HG02642 (cell line): Measurements from ENCODE around the gene RASSF3.
"Not testable (repeated sequence)": the region's sequence is repeated elsewhere in the genome, so short reads cannot be mapped to it uniquely, and the experiment has no call there.

Experiments
- ATAC-seq: cut with Tn5 transposase; IDR thresholded peaks from one replicate; pipeline ENCODE4 v1.9.1; 2021; ENCODE audit warnings: mild to moderate bottlenecking; ENCODE audit not compliant: unreplicated experiment, poor library complexity

RASSF3 gene

DNA sequence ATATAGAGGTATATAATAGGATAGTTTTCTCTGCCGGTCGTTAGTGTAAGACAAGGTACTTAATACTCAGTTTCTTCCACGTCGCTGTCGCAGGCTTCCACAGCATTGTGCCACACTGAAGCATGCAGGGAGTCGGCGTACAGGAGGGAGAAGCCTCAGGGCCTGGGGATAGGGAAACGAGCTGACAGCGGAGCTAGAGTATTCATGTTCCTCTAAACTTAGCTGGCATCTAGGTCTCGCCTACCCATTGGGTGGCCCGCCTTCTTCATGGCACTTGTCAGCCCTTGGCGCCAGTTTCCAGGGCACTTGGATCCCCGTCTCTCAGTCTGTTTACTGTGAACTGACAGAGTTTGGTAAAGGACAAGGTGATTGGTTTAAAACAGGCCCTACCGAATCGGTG lies 75.3 kb downstream of the RASSF3 start:
- ATAC-seq: no peak

DNA sequence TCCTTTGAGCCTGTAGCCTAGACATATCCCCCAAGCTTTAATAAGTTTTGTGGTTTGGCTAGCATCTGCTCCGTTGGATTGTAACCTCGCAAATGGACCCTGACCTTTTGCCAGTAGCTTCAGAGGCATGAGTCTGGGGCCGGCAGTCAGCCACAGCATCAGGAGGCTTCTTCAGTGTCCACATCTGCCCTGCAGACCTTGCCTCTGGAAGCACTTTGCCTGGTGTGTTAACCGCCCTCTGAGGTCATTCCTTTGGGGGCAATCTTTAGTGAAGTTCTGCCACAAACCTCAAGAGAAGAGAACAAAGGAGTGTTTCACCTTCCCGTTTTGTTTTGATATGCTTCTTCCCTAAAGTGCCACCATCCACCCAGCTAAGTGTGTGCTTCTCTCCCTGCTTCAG lies 77.5 kb downstream of the RASSF3 start:
- no peak for ATAC-seq

DNA sequence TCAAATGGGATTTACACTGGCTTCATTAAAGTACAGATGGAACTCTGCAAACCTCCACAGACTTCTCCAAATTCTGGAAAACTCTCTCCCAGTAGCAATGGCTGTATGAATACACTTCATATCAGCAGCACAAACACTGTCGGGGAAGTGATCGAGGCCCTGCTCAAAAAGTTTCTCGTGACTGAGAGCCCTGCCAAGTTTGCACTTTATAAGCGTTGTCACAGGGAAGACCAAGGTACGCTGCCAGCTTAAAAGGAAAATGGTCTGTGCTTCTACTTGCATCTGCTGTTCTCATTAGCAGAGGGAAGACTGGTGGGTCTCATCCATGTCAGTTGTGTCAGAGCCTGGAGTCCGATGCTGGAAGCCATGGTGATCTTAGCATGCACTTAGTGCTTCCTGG lies 77.9 kb downstream of the RASSF3 start:
- no peak for ATAC-seq

DNA sequence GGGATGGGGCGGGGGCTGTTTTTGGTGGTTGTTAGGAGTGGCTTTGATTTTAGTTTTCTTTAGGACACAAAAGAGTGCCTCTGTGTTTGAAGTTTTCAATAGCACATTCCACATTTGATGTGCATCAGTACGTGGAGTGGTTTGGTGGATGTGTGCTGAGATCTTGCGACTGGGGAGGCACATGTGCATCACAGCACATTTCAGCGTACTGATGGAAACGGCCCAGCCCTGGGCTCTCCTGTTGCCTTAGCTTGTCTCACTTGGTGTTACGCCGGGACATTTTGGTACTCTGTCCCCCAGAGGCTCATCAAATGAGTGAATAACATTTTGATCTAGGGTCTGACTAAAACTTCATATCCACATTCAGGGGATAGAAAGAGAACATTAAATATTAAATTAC lies 78.4 kb downstream of the RASSF3 start:
- ATAC-seq: no peak

DNA sequence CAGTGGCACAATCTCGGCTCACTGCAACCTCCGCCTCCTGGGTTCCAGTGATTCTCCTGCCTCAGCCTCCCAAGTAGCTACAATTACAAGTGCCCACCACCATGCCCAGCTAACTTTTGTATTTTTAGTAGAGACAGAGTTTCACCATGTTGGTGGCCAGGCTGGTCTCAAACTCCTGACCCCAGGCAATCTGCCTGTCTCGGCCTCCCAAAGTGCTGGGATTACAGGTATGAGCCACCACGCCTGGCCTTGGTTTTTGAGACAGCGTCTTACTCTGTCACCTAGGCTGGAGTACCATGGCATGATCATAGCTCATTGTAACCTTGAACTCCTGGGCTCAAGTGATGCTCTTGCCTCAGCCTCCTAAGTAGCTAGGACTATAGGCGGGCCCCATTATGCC lies 79.9 kb downstream of the RASSF3 start:
- not testable (repeated sequence) for ATAC-seq

DNA sequence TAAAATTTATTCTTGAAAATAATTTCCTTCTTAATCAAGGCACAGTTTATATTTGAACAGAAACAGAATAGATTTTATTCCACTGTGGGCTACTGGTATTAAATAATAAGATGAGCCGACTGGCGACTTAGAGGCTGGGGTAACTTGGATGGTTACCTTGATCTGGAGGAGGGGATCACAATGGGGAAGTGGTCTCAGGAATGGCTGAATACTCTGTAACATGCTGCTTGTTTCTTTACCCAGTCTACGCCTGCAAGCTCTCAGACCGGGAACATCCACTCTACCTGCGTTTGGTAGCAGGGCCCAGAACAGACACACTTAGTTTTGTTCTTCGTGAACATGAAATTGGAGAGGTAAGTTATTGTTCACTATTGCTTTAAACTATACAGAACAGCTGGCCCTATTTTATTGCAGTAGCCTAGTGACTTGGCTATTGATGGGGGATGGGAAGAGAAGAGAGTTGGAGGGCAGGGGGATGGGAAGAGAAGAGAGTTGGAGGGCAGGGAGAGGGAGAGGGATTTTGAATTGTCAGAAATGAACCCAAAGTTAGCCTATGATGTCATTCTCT lies 81.0 kb downstream of the RASSF3 start:
- ATAC-seq: no peak

DNA sequence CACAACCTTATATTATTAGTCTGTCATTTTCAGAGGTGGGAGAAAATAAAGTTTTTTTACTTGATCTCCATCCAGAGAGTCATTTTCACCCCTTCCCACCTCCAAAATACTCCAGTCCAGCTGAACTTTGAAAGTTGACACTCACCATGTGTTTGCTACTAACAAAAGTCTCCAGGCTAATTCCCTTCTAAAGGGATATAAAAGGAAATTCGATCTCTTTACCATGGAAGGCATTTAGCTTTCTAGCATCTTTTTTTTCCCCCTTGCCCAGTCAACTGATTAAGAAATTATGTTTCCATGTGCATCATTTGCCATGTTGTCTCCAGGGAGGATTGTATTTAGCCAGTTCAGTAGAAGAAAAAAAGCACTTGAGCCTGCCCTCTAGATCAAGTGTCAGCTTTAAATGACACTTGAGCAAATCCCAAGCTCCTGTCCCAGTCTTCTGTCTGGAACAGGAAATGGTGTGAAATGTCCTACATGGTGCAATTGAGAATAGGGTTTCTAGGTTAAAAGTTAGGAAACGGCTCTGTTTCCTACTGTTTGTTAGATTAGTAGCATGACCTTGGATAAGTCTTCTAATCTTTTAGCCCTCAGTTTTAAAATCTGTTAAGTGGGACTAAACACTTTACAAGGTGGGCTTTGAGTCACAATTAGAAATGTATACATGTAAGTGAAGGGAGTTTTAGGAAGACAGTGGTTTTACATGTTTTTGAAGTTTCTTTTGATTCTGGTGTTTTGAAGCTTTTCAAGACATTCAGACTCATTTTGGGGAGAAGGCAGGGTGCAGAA lies 81.7 kb downstream of the RASSF3 start:
- no peak for ATAC-seq

DNA sequence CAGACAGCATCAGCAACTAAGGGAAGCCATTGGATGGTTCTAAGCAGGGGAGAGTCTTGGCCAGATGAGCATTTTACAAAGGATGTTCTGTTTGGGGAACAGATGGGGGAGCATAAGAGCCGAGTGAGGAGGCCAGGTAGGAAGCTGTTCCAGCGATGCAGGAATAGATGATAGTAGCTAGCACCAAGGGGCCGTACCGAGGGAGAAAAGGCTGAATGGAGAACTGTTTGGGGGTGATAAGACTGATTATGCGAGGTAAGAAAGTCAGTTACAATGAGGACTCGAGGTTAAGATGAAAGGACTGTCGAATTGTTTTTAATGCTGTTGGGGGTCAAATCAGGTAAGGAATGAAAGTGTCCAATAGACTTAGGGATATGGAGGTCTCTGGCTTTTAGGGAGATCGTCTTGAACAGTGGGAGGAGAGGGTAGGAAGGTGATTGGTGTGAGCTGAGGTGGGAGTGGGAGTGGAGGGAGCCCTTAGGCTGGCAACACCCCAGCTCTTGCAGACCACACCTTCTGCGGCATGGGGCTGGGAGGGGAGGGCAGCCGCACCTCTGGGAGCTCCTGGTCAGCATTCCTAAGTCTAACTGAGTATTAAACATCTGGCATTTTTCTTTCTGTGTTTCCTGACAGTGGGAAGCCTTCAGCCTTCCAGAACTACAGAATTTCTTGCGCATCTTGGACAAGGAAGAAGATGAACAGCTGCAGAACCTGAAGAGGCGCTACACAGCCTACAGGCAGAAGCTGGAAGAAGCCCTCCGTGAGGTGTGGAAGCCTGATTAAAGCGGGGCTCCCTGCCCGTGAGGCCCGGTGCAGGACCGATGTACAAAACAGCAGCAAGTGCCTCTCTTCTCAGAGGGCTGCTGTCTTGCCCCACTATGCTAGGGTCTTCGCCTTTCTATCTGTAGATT lies 84.1 kb downstream of the RASSF3 start:
- ATAC-seq: no peak

DNA sequence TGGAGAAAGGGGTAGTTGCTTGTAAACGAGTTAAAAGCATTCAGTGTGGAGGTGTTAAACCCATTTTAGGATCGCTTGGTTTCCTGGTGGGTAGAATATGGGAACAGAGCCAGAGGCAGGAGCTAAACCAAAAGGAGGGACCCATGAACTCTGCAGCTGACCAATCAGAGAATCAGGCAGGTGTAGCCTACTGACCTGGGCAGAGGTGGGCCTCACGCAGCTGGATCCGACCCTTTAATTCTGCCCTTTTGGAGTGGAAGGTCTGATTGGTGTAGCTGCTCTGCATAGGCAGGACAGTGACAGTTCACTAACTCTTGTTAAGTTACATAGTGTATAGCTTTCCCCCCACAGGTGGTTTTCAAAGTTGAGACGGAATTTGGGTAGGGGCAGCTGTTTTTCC lies 85.3 kb downstream of the RASSF3 start:
- ATAC-seq: no peak

DNA sequence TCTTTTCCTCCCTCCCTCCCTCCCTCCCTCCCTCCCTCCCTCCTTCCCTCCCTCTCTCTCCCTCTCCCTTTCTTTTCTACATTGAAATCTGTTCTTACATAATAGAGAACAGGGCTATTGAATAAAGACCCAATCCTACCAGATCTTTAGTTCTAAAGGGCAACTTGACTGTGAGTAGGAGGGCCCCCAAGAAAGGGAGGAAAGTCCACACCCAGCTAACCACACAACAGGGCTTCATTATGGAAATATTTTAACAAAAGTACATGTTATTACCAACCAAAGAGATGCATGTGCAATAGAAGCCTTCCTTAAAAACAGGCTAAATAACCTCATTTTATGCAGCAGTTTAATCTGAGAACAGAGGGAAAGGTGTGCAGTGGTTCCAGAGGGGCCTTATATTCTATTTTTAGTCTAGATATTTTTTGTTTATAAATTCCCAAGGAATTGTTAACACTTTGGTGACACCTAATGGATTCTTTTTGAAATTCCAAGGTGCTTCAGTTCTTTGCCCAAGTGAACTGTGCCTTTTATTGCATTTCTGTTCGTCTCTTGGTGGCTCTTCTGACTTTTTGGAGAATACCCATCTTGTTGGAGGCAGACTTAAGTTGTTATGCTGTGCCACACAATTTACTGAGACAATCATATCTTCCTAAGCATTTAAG lies 85.9 kb downstream of the RASSF3 start:
- ATAC-seq: no peak

DNA sequence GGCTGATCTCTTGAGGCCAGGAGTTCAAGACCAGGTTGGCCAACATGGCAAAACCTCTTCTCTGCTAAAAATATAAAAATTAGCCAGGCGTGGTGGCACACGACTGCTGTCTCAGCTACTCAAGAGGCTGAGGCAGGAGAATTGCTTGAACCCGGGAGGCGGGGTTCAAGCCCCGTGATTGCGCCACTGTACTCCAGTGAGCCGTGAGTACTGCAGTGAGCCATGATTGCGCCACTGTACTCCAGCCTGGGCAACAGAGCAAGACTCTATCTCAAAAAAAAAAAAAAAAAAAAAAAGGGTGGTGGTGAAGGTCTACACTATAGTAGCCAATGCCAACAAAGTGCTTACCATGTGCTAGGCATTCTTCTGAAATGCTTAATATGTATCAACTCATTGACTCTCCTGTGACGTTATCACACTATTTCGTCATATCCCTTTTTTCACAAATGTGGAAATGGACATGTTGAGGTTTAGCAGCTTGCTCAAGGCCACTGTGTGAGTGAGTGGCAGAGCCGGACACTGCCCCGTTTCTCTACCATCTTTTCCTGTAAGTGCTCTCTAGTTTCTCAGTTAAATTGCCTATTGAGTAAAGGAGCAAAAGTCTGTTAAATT lies 89.3 kb downstream of the RASSF3 start:
- no peak for ATAC-seq

DNA sequence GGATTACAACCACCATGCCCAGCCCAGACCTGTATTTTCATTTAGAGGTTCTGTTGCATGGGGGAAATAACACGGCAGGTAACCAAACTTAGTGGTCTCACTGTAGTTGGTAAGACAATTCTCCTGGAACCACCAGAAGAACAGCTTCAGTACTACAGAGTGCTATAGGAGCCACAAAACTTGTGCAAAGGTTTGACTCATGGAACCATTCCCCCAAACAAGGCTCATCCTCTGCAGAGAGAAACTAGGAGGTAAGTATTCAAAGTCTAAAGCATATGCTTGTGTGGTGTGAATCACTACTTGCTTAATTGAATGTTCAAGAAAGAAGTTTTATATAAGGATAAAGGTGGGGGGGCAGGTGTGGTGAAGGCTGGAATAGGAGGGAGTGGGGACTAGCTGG lies 90.2 kb downstream of the RASSF3 start:
- no peak for ATAC-seq

DNA sequence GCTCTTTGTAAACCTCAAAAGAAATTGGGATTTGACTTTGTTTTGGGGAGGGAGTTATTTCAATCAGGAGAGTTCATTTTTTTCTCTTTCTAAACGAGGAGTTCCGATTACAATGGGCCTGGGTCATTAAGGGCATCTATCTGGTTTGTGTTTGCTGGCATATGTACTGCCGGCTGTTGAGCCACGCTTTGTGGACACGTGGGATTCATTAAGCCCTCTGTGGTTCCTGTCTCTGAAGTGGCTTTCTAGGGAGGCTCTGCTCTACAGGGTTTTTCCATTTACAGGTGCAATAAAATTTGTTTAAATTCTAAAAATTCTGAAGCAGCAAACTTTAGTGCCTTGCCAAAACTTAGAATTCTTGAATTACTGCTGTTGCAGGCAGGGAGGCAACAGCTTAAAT lies 91.0 kb downstream of the RASSF3 start:
- ATAC-seq: no peak

DNA sequence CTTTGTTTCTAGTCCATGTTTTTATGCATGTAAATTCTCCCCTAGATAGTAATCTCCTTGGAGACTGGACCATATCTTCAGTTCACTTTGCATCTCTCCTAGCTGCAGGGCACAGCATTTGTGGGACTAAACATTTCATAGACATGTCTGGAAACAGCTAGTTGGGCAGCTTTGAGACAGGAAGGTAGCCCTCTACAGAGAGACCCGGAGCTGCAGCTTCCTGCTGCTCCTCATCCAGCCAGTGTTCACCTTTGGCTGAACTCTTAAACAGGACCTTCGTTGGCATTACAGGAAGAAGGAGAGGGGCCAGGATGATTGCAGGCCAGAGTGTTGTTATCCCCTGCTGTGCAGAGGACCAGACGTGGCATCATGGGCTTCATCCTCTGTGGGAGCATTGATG lies 96.0 kb downstream of the RASSF3 start:
- no peak for ATAC-seq

DNA sequence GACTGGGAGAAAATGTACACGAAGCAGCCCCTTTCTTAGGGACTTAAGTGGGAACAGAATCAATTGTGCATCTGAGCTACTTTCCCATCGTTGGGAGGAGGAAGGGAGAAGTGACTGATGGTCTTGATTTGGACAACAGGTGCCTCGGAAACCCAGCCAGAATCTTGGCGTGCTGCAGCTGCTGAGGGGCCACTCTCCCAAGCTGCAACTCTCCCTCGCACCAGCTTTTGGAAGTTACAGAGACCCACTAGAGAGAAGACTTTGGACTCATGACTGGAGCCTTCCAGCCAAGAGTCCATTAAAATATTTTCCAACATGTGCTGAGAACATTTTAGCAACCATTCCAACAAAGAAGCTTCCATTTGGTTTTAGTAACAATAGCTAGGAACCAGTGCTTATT lies 96.6 kb downstream of the RASSF3 start:
- no peak for ATAC-seq

DNA sequence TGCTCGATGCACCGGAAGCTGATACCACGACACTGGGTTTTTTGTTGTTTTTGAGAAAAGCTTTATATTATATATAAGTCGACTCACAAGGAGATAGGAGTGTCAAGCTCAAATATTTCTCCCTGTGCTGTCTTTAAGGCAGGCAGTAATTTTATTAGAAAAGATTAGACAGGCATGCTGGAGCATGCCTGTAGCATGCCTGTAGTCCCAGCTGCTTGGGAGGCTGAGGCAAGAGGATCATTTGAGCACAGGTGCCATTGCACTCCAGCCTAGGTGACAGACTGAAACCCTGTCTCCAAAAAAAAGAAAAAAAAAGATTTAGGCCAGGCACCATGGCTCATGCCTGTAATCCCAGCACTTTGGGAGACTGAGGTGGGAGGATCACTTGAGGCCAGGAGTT lies 97.1 kb downstream of the RASSF3 start:
- ATAC-seq: no peak

DNA sequence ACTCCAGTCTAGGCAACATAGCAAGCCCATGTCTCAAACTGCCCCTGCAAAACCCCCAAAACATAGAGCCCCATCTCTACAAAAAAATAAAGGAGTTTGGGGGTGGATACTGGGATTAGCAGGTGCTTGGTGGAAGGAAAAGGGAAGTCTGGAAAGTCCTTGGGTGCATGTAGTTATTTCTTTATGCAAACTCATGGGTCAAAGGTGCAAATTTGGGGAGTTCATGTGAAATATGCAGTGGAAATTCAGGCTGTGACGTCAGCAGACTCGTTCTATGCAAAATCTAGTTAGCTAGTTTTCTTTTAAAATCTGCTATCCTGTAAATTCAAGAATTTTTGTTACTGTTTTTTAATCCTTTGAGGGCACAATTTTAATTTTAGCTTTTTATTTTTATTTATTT lies 97.6 kb downstream of the RASSF3 start:
- no peak for ATAC-seq

DNA sequence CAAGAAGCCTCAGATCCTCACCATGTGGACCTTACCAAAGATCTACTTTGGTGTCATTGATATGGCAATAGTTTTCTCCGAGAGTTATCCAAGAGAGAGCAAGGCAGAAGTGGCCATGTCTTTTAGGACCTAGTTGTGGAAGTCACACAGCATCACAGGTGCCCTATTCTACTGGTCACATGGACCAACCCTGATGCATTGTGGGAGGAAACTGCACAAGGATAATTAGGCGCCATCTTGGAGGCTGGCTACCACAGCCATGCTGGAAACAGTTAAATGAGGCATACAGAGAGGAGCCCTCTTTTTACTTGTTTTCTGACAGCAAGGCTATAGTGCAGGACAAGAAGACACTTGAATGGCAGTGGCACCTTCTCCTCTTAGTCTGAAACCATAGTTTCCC lies 99.1 kb downstream of the RASSF3 start:
- ATAC-seq: no peak

DNA sequence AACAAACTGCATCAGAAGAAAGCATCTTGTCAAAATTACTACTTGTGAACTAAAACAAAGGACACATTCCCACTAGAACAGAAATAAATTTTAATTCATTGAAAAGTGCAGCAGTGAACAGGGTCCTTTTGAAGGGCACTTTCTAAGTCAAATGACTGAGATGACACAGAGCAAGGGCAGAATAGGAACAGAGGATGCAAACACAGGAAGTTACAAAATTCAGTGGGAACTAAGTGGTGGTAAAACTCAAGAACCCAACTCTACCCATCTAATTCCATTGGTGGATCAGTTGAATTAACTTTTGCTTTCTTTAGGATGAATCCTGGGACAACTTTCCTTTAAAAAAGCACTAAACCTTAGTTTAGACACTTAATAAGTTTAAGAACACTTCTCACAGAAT lies 103.1 kb downstream of the RASSF3 start:
- ATAC-seq: no peak

DNA sequence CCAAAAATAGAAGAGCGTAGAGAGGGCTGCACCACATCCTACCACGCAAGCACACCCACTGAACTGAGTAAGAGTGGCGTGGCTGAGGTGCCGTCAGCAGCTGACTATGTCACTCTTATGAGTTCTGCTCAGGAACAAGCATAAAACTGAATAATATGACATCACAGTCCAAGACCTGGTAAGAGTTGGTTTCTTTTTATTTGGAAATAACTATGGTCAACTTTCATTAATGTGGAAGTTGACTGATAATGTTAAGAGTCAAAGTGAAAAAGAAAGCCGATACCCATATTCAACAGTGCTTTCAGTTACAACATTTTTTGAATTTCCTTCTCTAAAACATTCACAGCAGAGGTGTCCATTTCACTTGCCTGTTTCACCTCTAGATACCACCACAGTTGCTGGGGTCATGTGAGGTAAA lies 104.3 kb downstream of the RASSF3 start:
- ATAC-seq: peak; percentile 57
